Aortic smooth muscle cell (primary cell): ENCODE data around the gene FAM181A. TPM values are rescaled to one million over a fixed set of nuclear protein-coding genes. Genes with fewer than 3 reads are reported as not detected.

Experiments used
- total RNA-seq: library from RNA; depleted of rRNA; stranded (reverse); fragments of >200 nt; gene quantifications from 2 replicates; pipeline ENCODE4 v1.2.3, GENCODE V29; 2014

Gene FAM181A
- total RNA-seq, result not detected in 2 replicates

GRCh38 chr14:93926873-93927799, at the start of gene FAM181A:
FAM181A (plus strand) TSS chr14:93927344; CDS start chr14:93928286, 942 bp downstream.

GRCh38 chr14:93976477-93977057, 49.4 kb downstream of the FAM181A start, which contains the start of gene ASB2:
ASB2 (minus strand) TSS chr14:93976570; CDS start chr14:93964539, 12,031 bp downstream.

Other genes starting within 250 kb of the FAM181A start
- not detected in 2 replicates for gene PRIMA1, start 138.9 kb upstream of the FAM181A start, total RNA-seq
- 0.40 and 0.56 TPM in 2 replicates for gene ASB2, start 49.2 kb downstream of the FAM181A start, total RNA-seq
- not detected in 2 replicates for gene CCDC197, start 70.0 kb downstream of the FAM181A start, total RNA-seq
- gene OTUB2, start 99.0 kb downstream of the FAM181A start, total RNA-seq, result 0.53 and 1.2 TPM in 2 replicates
- gene DDX24, start 153.9 kb downstream of the FAM181A start, total RNA-seq, result 139 and 145 TPM in 2 replicates
- 18.5 and 31.4 TPM in 2 replicates for gene IFI27L1, start 154.0 kb downstream of the FAM181A start, total RNA-seq
- 10.0 and 17.7 TPM in 2 replicates for gene IFI27, start 183.4 kb downstream of the FAM181A start, total RNA-seq
- 192 and 248 TPM in 2 replicates for gene IFI27L2, start 202.3 kb downstream of the FAM181A start, total RNA-seq
- 0.06 TPM in 1 of 2 replicates, not detected in the other for gene PPP4R4, start 247.0 kb downstream of the FAM181A start, total RNA-seq